NCI-H526 treated with DMSO at 0.1 percent for 48 hours (cell line): ENCODE data around the gene ADGRB2.

Experiments used
- DNase-seq: peaks from one replicate; lab custom pipeline; 2025; lab: John Stamatoyannopoulos, UW

The ADGRB2 gene, protein sequence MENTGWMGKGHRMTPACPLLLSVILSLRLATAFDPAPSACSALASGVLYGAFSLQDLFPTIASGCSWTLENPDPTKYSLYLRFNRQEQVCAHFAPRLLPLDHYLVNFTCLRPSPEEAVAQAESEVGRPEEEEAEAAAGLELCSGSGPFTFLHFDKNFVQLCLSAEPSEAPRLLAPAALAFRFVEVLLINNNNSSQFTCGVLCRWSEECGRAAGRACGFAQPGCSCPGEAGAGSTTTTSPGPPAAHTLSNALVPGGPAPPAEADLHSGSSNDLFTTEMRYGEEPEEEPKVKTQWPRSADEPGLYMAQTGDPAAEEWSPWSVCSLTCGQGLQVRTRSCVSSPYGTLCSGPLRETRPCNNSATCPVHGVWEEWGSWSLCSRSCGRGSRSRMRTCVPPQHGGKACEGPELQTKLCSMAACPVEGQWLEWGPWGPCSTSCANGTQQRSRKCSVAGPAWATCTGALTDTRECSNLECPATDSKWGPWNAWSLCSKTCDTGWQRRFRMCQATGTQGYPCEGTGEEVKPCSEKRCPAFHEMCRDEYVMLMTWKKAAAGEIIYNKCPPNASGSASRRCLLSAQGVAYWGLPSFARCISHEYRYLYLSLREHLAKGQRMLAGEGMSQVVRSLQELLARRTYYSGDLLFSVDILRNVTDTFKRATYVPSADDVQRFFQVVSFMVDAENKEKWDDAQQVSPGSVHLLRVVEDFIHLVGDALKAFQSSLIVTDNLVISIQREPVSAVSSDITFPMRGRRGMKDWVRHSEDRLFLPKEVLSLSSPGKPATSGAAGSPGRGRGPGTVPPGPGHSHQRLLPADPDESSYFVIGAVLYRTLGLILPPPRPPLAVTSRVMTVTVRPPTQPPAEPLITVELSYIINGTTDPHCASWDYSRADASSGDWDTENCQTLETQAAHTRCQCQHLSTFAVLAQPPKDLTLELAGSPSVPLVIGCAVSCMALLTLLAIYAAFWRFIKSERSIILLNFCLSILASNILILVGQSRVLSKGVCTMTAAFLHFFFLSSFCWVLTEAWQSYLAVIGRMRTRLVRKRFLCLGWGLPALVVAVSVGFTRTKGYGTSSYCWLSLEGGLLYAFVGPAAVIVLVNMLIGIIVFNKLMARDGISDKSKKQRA (N-terminal part only)

DNA sequence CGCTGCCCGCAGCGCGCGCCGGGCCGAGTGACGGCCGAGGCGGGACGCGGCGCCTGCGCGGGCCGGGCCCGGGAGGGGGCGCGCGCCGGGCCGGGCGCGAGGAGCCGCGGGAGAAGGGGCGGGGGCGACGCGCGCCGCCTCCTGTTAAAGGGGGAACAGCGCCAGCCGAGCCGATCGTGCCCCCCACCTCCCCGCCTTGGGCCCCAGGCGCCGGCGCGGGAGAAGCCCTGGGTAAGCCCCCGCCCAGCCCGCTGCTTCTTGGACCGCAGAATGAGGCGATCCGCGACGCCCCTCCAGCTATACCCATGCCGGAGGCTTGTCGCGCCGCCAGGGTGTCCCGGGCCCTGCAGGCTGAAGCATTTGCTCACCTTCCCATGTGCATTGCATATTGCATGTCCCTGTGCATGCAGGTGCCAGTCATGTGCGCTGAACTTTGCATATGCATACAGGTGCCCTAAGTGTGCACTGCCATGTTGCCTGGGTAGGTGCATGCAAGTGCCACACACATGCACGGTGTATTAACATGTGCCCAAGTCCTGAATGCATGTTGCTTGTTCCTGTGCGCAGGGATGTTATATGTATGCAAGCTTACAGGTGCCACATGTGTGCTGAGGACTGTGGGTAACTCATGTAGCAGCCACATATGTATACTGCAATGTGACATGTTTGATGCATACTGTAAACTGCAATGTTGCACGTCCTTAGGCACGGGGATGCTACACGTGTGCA is at the start of gene ADGRB2:
Gene ADGRB2 (minus strand): TSS at position 29 of the 729 bp plus-strand sequence. CDS start 7,119 bp downstream, outside the sequence.
- DNase-seq, result peak; percentile 25

DNA sequence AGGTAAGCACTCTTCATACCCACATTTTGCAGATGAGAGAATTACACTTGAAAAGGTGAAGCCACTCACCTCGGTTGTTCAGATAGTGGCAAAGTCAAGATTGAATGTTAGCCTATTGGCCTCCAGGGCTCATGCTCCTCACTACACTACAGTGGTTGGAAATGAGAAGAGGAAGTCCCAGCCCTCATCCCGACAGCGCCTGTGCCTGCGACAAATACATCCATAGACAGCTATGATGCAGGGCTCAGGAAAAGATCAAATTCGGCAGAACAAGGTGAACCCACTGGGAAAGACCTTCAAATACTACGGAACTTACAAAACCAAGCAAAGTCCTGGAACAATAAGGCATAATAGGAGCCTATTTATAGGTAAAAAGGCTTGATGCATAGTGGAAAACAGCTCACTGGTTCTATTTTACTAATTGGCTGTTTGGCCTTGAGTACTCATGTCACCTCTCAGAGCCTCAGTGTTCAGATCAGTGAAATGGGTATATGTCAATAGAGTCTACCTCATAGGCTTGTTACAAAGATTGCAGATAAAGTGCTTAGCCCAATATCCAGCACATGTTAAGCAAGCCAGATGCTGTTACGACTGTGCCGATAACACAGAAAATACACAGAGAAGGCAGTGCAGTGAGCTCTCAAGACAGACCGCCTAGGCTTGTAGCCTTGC is 48.2 kb upstream of the ADGRB2 start:
- DNase-seq, result no peak

DNA sequence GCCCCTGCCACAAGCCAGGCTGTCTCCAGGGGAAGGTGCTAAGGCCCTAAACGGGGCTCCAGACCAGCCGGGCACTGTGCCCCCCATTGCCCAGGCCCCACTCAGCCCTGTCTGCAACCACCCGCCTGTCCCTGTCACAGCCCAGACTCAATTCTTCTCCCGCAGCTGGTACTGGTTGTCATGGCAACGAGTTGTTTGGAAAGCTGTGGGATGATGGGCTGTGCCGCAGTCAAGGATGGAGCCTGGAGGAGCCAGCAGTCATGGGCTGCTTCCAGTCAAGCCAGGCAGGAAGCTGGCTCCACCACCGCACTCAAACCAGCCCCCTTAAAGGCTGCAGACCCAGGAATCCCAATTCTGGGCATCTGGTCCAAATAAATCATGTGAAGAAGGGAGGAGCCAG is 47.5 kb upstream of the ADGRB2 start:
- peak; percentile 27 for DNase-seq

DNA sequence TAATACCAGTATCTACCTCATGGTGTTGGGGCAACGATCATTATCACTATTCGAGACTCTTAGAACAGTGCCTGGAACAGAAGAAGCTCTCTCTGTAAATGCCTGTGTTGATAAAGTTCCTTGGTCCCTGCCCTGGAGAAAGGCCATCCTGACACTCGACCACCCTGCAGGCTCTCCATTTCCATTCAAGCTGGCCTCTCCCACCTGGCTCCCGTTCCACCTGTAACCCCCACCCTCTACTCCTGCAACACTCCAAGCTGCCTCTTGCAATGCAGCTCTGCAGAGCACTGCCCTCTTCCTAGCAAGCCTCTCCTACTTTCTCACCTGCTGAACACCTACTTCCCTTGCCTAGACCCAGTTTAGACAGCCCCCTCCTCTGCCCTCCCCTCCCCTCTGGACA is 45.6 kb upstream of the ADGRB2 start:
- DNase-seq, result no peak

DNA sequence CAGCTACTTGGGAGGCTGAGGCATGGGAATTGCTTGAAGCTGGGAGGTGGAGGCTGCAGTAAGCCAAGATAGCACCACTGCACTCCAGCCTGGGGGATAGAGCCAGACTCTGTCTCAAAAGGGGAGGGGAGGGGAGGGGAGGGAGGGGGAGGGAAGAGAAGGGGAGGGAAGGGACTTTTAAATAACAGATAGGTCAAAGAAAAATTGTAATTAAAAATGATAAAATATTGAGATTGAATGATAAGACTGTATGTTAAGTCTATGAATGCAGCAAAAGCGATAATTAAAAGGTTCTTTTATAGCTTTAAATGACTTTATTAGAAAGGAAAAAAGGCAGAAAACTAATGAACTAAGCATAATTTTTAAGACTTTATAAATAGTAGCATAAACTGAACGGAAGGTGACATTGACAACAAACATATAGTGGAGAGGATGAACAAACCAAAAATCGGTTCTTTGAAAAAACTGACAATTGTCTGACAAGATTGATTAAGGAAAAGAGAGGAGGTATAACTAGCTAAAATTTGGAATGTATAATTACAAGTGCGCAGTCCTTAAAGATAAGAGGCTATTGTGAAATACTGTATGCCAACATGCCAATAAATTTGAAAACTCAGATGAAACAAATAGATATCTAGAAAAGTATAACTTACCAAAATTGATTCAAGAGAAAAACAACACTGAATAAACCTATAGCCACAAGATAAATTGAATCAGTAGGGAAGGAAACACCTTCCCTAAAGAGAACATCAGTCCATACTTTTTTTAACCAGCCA is 43.3 kb upstream of the ADGRB2 start:
- no peak for DNase-seq

DNA sequence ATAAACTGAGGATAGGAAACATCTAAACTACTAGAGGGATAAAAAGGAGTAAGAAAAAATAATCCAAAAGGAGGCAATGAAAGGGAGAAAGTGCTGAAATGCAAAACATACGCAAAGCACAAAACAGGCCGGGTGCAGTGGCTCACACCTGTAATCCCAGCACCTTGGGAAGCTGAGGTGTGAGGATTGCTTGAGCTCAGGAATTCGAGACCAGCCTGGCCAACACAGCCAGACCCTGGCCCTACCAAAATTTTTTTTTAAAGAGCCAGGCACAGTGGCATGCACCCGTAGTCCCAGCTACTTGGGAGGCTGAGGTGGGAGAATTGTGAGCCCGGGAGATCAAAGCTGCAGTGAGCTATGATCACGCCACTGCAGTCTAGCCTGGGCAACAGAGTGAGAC is 41.2 kb upstream of the ADGRB2 start:
- DNase-seq, result no peak

DNA sequence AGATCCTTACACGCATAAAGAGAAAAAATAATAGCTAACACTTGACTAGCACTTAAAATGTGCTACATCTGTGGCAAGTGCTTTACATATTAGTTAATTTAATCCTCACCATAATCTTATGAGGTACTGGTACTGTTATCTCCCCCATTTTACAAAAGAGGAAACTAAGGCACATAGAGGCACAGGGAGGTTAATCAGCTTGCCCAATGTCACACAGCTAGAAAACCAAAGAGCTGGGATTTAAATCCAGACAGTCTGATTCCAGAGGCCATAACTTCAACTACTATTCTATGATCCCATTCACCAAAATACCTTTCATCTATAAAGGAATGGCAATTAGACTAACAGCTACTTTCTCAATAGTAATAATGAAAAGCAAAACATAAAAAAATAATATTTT is 40.0 kb upstream of the ADGRB2 start:
- no peak for DNase-seq

DNA sequence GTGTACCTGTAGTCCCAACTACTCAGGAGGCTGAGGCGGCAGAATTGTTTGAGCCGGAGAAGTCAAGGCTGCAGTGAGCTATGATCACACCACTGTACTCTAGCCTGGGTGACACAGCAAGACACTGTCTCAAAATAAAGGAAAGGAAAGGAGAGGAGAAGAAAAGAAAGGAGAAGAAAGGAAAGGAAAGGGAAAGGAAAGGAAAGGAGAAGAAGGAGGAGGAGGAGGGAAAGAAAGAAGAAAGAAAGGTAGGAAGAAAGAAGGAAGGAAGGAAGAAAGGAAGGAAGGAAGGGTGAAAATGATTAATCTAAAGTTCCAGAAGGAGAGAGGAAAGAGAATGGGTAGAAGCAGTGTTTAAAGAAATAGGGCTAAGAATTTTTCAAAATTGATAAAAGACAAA is 39.5 kb upstream of the ADGRB2 start:
- no peak for DNase-seq

DNA sequence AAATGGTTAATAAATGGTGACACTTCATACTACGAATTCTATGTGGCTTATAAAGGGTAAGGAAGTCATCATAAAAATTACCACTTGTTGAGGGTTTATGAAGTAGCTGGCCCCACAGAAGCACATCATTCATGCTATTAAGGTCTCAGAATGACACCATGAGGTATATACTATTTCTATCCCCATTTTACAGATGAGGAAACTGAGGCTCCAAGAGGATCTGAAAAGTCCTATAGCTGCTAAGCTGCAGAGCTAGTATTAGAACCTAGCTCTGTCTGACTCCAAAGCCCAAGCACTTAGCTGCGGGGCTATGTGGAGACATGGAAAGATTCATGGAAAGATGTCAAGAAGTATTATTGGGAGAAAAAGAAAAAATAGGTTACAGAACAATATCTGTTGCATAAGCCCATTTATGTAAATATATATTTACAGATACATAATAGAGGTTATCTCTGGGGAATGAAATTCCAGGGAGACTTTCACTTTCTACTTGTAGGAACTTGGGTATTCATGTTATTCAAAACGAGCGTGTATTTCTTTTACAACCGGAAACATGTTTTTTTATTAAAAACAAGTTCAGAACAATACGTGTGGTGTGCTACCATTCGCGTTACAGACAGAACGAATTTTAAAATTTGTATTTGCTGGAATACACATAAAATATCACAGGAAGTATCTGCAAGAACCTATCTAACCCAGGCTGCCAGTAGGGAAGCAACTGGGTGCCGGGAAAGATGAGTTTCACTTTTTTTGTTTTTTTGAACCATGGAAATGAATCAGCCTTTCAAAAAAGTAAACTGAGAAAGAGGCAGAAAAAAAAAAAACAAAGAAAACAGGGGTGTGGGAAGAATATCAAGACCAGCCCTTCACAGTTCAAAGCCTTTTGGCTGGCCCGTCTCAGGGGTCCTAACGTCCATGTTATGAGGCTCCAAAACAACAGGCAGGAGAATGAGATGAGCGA is 38.3 kb upstream of the ADGRB2 start:
- no peak for DNase-seq

DNA sequence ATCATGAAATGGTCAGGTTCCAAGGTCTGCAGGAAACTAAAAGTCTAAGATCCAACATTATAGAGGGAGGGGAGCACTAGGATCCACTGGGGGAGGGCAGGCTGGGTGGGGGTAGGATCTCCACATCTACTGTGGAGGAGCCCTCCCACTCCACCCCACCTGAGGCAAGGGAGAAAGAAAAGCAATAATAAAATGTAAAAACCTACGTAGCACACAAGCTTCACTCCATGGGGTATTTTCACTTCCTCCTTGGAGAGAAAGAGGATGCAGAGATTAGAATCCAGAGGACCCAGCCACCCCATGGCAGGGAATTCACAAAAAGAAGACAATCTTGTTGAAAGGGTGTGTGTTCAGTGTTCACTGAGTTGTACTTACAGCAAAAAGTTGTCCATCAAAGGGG is 37.3 kb upstream of the ADGRB2 start:
- no peak for DNase-seq

DNA sequence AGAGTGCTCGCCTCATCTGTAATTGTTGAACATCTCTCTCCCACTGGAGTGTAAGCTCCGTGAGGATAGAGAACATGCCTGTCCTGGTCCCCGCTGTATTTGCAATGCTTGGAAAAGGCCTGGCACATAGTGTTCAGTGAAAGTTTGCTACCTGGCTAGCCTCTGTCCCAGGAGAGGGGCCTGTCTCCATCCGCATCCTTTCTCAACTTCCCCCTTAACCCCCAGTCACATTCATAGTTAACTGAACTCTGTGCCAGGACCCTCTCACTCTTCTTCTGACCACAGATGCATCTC is 36.5 kb upstream of the ADGRB2 start:
- no peak for DNase-seq

DNA sequence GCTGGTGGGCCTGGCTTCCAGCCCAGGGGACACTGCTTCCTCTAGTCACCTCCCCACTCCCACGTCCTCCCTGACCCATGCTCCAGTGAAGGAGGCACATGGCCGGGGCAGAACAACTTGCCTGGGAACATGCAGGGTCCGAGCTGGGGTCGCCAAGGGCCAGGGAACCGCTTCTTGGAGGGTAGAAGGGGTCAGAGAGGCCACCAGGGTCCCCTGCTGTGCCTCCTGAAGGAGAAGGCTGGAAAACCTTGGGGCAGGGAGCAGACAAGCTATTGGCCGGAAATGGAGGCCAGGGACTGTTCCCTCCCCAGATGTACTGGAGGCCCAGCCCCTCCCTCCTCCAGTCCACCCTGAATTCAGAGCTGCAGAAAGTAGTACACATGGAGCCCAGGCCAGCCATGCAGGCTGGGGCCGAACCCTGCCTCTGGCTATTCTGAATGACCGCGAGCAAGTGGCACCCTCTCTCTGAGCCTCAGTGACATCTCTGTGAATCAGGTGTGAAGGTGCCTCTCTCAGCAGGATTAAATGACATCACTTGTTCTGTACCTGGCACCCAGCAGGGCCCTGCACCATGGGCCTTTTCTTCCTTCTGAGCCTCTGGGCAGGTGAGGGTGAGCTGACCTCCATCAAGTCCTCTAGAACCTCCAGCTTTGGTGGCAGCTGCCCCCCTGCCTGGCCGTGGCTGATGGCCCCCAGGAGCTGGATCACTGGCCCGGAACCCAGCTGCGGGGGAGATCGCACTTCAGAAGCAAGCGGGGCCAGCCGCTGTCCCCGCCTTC is 35.9 kb upstream of the ADGRB2 start:
- DNase-seq, result no peak

DNA sequence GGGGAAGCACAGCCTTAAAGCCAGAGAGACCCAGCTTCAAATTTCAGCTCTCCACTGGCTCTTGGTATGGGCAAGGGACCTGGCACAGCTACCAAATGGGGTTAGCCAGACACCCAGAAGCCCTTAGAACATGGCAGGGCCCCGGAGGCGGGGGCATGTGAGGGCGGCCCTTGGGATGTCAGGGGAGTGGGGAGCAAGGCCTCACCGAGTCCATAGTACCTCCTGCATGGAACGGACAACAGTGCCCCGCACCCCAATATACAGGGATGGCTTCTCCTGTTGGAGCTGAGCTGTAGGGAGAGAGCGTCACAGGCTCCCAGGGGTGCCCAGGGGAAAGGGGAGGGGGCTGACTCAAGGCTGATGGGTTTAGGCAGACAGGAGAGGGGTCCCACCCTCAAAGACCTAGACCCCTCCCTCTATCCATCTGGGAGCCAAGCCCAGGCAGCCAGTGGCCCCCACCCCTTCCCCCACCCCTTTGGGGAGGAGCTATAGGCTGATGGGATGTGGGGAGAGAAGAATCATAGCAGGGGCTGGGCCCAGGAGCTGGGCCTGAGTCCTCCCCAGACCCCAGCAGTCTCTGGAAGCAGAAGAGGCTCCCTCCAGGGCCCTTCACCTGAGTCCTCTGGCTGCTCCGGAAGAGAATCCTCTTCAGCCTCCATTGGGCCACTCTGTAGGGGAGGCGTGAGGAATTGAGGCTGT is 35.2 kb upstream of the ADGRB2 start:
- DNase-seq, result no peak

DNA sequence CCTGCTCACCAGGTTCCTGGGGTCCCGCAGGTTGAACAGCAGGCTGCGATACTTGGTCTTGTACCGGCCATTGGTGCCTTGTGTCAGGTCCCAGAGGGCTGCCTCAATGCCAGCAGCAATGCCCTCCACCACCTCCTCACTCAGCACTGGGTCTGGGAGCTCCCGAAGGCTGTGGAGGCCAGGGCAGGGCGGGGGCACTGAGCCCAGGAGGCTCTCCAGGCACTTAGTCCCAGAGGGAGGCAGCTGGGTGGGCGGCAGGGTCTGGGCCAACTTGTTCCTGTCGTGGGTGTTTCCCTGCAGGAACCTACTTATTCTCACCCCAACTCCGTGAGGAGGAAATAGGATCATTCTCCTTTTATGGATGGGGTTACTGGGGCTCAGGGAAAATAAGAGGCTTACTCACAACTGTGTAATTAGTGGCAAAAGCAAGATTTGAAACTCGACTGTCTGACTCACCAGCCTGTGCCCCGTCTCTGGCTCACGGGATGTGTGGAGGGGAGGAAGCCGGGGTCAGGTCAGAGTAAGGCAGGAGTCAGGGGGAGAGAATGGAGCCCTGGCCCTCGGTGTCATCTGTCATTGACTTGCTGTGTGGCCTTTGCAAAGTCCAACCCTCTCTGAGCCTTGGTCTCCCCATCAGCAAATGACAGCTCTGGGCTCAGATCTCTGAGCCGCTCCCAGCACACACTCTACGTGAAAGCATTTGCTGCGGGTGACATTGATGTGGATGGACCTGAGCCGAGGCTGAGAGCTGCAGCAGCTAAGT is 34.5 kb upstream of the ADGRB2 start:
- no peak for DNase-seq

DNA sequence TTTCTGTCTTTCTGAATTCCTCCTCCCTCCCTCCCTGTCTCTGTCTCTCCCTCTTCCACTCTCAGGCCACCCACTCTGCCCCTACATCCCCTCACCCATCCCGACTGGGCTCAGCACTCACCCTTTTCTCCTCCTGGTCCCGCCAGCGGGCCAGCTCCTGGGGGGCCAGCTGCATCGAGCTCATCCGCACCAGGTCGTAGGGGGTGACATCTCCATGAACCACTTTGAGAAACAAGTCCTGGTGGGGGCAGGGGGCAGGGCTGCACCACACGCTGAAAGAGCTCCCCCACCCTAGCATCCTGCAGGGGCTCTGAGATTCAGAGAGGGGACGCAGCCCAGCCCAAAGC is 33.9 kb upstream of the ADGRB2 start:
- no peak for DNase-seq

DNA sequence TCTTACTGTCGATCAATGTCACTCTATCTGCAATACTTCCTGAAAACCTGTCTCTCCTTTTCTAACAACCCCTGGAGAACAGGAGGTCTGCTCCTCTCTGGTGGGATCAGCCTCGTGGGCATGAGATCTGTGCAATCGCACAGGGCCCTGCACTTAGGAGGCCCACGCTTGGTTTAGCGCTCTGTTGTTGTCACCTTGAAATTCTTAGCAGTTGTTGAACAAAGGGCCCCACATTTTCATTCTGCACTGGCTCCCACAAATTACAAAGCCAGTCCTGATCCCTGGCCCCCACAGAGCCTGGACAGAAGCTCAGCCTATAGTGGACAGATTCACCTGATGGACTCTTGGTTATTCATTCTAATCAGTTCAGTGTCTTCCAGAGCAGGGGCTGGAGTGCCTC is 33.1 kb upstream of the ADGRB2 start:
- no peak for DNase-seq

DNA sequence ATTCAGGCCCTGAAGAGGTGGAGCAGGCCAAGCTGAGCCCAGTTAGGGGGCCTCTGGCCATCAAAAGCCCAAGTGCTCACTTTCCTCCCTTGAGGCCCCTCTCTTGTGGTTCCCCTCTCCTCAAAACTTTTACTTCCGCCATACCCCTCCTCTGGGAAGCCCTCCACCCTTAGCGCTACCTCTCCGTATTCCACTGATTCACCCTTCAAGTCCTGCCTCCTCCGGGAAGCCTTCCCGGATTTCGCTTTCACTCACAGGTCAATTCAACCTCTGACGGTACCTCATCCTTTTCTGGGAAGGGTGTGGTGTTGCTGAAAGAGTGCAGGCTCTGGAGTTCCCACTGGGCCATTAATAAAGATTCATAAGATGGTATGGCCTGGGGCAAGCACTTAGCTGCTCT is 32.6 kb upstream of the ADGRB2 start:
- DNase-seq, result no peak
